Tibial nerve (tissue), 4 donors: ENCODE measurements around the gene CDK18. TPM values are rescaled to one million over a fixed set of nuclear protein-coding genes. Genes with fewer than 3 reads are reported as not detected.

Source experiments
- DNase-seq, 2 donors: peaks; one replicate each; pipeline ENCODE4 v3.0.0-alpha.2; 2019; ENCODE audit warnings: low spot score in 2 of 2
- H3K27ac ChIP-seq, 4 donors: fragments of 200-600 bp; sonication (generic) in 3 of 4; one replicate each; pipeline ENCODE4 v1.5.1; 2017 to 2019; ENCODE audit warnings: mild to moderate bottlenecking in 1 of 4
- H3K27me3 ChIP-seq, 2 donors: fragments of 200-600 bp; sonication (generic) in 1 of 2; one replicate each; pipeline versions ENCODE4 v1.5.1 to v1.6.0; 2017 to 2019
- H3K36me3 ChIP-seq, 3 donors: fragments of 200-600 bp; sonication (generic); one replicate each; pipeline ENCODE4 v1.5.1; 2018 to 2019
- H3K4me1 ChIP-seq, 4 donors: fragments of 200-600 bp; sonication (generic) in 3 of 4; one replicate each; pipeline ENCODE4 v1.5.1; 2017 to 2019
- H3K4me3 ChIP-seq, 4 donors: fragments of 200-600 bp; sonication (generic) in 3 of 4; one replicate each; pipeline ENCODE4 v1.5.1; 2017 to 2019; ENCODE audit warnings: mild to moderate bottlenecking in 1 of 4, moderate library complexity in 1 of 4
- H3K9me3 ChIP-seq, 4 donors: fragments of 200-600 bp; sonication (generic) in 3 of 4; one replicate each; pipeline ENCODE4 v1.5.1; 2017 to 2019
- CTCF ChIP-seq, 5 experiments: fragments of 200-600 bp in 3 of 5; fragments of 450-650 bp in 2 of 5; sonication (generic) in 3 of 5; IDR thresholded peaks; one replicate each; pipeline ENCODE4 v1.5.1; 2016 to 2019; ENCODE audit warnings: antibody characterized with exemption in 5 of 5, mild to moderate bottlenecking in 3 of 5, moderate library complexity in 2 of 5
- EP300 ChIP-seq, 2 donors: sonication (generic); formaldehyde crosslinking; IDR thresholded peaks; one replicate each; pipeline ENCODE4 v1.6.1; 2017; ENCODE audit warnings: antibody characterized with exemption in 2 of 2, mild to moderate bottlenecking in 1 of 2
- POLR2A ChIP-seq, 2 donors: fragments of 450-650 bp; IDR thresholded peaks; one replicate each; pipeline ENCODE4 v1.6.1; 2017; ENCODE audit warnings: antibody characterized with exemption in 2 of 2, mild to moderate bottlenecking in 2 of 2, moderate library complexity in 2 of 2
- WGBS, 2 donors: methylation state at CpG; one replicate each; pipeline ENCODE4 v1.1.5; 2018; 5-methylcytosine and 5-hydroxymethylcytosine counted together
- total RNA-seq, 4 donors: library from RNA; depleted of rRNA; stranded (reverse); fragments of >200 nt; gene quantifications; one replicate each; pipeline ENCODE4 v1.1.0, GENCODE V29; 2016

Gene CDK18
- total RNA-seq, 4 donors from 2014 or later = 5.1 to 14.1 (median 7.5) TPM

- H3K27ac ChIP-seq = peak overlapping the region in 2 of 4 donors; percentile 60 to 66
- H3K9me3 ChIP-seq = no peaks in the 10 kb centered on the region
- H3K27me3 ChIP-seq = peaks cover 0 to 28% of the 10 kb centered on the region in 2 donors
- H3K4me1 ChIP-seq = peaks cover 0 to 25% (median 11%) of the 10 kb centered on the region in 4 donors
- TF ChIP-seq POLR2A (IDR thresholded peaks at IDR 0.05) (no peak), EP300 (IDR thresholded peaks at IDR 0.05) (no peak), CTCF (IDR thresholded peaks at IDR 0.05) (no peak)
- H3K4me3 ChIP-seq = no peak overlapping the region
- H3K36me3 ChIP-seq = no peaks in the 10 kb centered on the region
- DNase-seq = no peak
- 32 to 38% methylated on average over 10 to 11 of the region's 11 CpGs for WGBS, 2 donors
Observed at GRCh38 chr1:205493241-205494085, 11.0 kb upstream of the CDK18 start.

GRCh38 chr1:205494115-205494514 lies 10.4 kb upstream of the CDK18 start:
- no peak overlapping the region for H3K4me3 ChIP-seq
- no peak for TF ChIP-seq POLR2A (IDR thresholded peaks at IDR 0.05)
- TF ChIP-seq CTCF (IDR thresholded peaks at IDR 0.05) = no peak
- no peak for TF ChIP-seq EP300 (IDR thresholded peaks at IDR 0.05)
- 62 to 67% methylated on average over 4 of the region's 4 CpGs for WGBS, 2 donors
- peak overlapping the region in 2 of 4 donors; percentile 30 to 66 for H3K27ac ChIP-seq
- H3K27me3 ChIP-seq = peaks cover 0 to 28% of the 10 kb centered on the region in 2 donors
- H3K4me1 ChIP-seq = peaks cover 0 to 25% (median 11%) of the 10 kb centered on the region in 4 donors
- no peaks in the 10 kb centered on the region for H3K9me3 ChIP-seq
- DNase-seq = no peak
- H3K36me3 ChIP-seq = no peaks in the 10 kb centered on the region

- Histone ChIP-seq H3K27me3 (peaks cover 0 to 18% of the 10 kb centered on the region in 2 donors), H3K36me3 (no peaks in the 10 kb centered on the region), H3K27ac (no peak overlapping the region), H3K4me3 (no peak overlapping the region), H3K4me1 (peaks cover 0 to 27% (median 12%) of the 10 kb centered on the region in 4 donors), H3K9me3 (no peaks in the 10 kb centered on the region)
- DNase-seq = no peak
- TF ChIP-seq POLR2A (IDR thresholded peaks at IDR 0.05) = no peak
- 61 to 68% methylated on average over 9 of the region's 9 CpGs for WGBS, 2 donors
Observed at GRCh38 chr1:205495237-205495823, 9.1 kb upstream of the CDK18 start.

GRCh38 chr1:205496661-205497060 lies 7.8 kb upstream of the CDK18 start:
- Histone ChIP-seq H3K4me3 (no peak overlapping the region), H3K4me1 (peaks cover 0 to 40% (median 13%) of the 10 kb centered on the region in 4 donors), H3K27me3 (peaks cover 0 to 13% of the 10 kb centered on the region in 2 donors), H3K9me3 (no peaks in the 10 kb centered on the region), H3K36me3 (no peaks in the 10 kb centered on the region), H3K27ac (no peak overlapping the region)
- WGBS, 2 donors = 88 to 94% methylated on average over 1 of the region's 1 CpG
- TF ChIP-seq CTCF (IDR thresholded peaks at IDR 0.05) = no peak
- TF ChIP-seq POLR2A (IDR thresholded peaks at IDR 0.05) = no peak
- TF ChIP-seq EP300 (IDR thresholded peaks at IDR 0.05) = no peak
- no peak for DNase-seq

- 72 to 76% methylated on average over 7 of the region's 7 CpGs for WGBS, 2 donors
- DNase-seq = no peak
- Histone ChIP-seq H3K27me3 (peaks cover 0 to 6% of the 10 kb centered on the region in 2 donors), H3K4me1 (peaks cover 0 to 34% (median 13%) of the 10 kb centered on the region in 4 donors), H3K4me3 (no peak overlapping the region), H3K36me3 (no peaks in the 10 kb centered on the region), H3K27ac (no peak overlapping the region), H3K9me3 (no peaks in the 10 kb centered on the region)
- no peak for TF ChIP-seq CTCF (IDR thresholded peaks at IDR 0.05)
- TF ChIP-seq POLR2A (IDR thresholded peaks at IDR 0.05) = no peak
- TF ChIP-seq EP300 (IDR thresholded peaks at IDR 0.05) = no peak
Observed at GRCh38 chr1:205497351-205497750, 7.1 kb upstream of the CDK18 start.
